HG03457 (cell line): Measurements from ENCODE around the gene CPSF4L.
A peak's percentile ranks its signal among the peaks of the same experiment; 100 is the strongest.

Experiments used
- ATAC-seq: cut with Tn5 transposase; IDR thresholded peaks from one replicate; pipeline ENCODE4 v1.9.1; 2021; ENCODE audit warnings: moderate number of reproducible peaks; ENCODE audit not compliant: unreplicated experiment

Gene CPSF4L

DNA sequence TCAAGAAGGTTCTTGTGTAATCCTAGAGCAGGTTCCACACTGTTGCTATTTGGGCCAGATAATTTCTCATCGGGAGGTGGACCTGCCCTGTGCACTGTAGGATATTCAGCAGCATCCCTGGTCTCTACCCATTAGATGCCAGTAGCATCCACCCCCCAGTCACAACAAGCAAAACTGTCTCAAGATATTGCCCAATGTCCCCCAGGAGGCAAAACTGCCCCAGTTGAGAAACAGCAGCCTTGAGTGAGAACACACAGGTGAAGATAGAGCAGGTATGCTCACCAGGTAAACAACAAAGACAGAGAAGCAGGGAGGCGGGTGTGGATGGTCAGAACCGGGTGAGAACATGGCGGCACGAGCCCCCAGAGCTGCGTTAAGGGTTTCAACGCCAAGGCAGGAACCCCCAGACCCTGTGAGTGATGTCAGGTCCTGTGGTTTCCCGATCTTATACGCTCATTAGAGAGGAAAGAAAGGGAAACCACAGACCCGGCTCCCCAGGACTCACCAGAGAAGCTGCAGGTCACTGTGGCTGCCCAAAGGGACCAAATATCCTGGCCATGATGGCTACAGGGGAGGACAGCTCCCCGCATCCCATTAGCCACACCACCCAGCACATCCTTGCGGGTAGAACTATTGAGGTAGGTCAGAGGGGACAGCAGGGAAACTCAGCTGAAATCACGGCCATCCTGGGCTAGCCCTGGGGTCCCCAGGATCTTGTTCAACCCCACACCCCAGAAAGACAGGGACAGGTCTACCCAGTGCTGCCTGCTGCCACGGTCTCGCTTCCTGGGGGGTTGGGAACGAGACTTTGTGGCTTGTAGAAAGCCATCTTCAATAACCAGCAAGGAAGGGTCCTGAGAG, 28.9 kb upstream of the CPSF4L start:
- peak; percentile 35 for ATAC-seq

- no peak for ATAC-seq
Measured at GRCh38 chr17:73289549-73290254, 28.0 kb upstream of the CPSF4L start.

DNA sequence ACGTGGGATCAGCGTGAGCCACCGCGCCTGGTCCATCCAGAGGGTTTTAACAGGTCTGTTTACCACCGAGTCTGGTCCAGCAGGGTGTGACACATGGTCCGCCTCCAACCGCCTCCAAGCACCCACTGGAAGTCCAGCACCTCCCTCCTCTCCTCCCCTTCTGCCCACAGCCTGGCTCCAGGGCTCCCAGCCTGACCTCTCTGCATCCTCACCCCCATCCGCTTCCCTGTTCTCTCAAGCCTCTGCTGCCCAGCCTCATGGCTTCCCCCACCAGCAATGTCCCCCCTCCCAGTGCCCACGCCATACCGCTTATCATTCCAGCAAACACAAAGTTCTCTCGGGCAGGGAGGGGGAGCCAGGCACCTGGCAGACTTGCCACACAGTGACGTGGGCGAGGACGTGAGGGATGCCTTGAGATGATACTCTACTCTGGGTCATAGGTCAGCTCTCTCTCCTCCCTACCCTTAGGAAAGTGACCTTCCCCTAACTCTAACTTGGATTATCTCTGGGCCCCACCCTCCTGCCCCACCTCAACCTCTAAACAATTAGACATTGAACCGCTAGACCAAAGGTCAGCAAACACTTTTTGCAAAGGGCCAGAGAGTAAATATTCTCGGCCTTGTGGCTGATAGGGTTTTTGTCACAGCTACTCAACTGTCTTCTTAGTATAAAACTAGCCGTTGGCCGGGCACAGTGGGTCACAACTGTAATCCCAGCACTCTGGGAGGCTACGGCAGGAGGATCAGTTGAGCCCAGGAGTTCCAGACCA, 27.0 kb upstream of the CPSF4L start:
- ATAC-seq: no peak

DNA sequence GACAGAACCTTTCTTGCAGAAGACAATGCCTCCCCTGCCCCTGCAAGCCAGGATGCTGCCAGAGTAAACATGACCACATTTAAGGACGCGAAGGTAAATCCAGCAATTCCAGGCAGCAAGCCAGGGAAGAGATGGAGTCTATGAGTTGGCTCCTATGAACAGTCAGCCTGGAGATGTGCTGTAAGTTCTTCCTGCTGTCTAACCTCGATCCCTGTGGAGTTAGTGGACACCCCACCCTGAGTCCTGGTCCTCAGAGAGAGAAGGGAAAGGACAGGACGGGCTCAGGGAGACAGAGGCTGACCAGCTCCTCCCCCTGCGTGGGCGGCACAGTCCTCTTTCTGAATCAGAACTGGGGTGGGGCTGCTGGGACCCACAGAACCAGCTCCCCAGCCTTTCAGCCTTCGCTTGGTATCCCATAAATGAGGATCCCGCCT, 25.2 kb upstream of the CPSF4L start:
- ATAC-seq: no peak

DNA sequence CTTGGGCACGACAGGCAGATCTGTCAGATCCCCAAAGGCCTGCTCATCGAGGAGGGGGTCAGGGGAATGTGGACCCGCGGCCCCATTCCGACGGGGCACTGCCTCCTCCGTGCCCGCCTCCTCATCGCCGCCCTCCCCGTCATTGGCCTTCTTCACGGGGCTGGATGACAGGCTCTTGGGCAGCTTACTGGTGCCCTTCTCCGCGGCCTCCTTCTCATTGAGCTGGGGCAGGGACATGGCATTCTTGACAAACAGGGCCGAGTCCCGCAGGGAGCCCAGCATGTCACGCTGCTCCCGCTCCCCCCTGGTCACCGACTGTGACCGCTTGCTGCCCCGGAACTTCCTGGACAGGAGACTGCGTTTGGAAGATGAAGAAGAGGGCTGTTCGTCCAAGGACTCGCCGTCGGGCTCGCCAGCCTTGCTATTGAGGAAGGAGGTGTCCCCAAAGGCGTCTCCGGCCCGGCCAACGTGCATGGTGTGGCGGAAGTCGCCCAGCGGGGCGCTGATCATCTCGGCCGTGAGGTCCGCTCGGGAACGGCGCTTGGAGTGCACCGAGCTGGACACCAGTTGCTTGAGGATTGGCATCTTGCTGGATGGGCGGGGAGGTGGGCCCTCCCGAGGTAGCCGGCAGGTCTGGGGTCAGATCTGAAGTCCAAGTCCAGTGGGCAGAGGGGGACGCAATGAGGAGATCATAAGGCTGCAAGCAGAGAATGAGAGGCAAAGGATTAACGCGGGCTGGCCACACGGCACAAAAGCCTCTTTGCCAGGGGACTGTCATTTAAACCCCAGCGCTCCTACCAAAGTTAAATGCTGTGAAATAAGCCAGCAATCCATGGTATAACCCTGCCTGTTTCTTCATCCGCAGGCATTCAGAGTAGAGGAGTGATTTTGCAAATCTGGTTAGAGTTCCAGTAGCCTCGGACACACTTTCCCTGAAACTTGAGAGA, 24.5 kb upstream of the CPSF4L start:
- no peak for ATAC-seq

DNA sequence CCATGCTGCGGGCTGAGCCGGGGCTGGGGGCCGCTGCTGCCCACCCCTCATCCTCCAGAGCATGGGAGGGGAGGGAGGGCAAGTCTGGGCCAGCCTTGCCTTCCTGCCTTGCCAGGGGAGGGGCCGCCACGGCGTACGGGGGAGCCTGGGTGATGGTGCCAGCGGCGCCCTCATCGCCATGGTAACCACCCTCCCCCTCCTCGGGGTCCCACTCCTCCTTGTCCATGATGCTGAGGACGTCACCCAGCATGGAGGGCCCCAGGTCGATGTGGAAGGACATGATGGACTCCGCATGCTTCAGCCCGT, 23.9 kb upstream of the CPSF4L start:
- no peak for ATAC-seq

GRCh38 chr17:73284906-73285602, 23.4 kb upstream of the CPSF4L start:
- no peak for ATAC-seq

DNA sequence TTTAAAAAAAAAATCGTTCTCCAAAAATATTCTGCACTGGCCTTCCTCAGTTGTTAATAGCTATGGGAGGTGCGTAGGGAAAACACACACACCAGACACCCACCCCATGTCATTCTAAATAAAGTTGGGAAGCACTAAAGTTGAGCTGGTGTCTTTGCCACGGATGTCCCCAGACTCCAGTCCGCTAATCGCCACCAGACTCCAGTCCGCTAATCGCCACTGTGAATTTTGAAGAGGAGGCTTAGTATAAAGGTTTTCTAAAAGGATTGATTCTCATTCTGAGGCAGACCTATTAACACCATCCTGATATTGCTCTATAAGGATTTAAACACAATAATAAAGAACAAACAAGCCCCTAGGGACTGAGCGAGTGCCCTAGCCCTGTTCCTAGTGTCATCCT, 22.7 kb upstream of the CPSF4L start:
- ATAC-seq: no peak

DNA sequence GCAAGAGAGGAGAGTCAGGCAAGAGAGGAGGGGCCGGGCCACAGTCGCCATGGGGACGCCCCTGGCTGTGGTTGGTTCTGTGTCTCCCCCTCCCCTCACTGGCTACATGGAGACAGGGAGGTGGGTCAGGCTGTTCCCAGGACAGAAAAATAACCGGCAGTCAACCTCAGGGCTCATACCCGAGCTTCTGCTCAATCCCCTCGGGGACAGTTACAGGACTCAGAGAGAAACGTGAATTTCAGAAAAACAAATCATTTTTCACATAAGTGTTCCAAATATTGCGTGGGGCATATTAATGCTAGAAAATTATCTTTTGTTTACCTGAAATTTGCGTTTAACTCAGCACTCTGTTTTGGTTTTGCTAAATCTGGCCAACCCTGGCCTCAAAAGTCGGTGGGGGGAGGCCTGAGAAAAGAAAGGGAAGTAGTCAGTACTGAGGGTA, 22.2 kb upstream of the CPSF4L start:
- no peak for ATAC-seq

DNA sequence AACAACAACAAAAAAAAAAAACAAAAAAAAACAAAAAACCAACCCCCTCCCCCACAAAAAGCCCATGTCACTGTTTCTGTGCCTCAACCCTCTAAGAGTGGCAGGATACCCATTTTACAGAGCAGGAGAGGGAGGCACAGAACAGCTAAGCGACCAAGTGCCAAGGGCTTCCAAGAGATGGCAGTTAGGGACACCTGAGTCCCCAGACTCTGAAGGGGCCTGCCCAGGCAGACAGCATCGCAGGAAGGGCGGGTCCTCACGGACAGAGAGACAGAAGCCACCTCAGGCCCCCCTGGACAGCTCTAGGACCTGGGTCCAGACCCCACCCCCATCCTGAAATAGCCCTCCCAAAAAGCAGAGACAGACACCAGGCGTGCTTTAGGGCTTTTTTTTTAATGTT, 21.6 kb upstream of the CPSF4L start:
- ATAC-seq: no peak

- no peak for ATAC-seq
Measured at GRCh38 chr17:73282629-73283028, 20.9 kb upstream of the CPSF4L start.

GRCh38 chr17:73281928-73282327, 20.2 kb upstream of the CPSF4L start:
- ATAC-seq: peak; percentile 88

DNA sequence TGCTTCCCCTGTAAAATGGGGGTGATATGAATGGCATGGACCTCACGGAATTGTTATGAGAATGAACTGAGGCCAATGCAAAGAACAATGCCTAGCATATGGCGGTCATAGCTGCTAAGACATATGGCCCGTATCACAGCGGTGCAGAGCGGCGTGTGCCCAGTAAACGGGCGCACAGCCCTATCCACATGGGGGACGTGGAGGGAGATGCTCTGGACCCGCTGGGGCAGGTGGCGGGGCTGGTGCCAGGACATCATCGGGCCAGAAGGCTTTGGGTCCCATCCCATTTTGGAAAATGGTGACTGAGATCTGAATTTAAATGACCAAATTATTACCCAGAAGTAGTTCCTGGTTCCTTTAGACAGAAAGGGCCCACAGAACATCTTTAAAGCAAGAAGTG, 18.5 kb upstream of the CPSF4L start:
- ATAC-seq: no peak

GRCh38 chr17:73279704-73280103, 18.0 kb upstream of the CPSF4L start:
- ATAC-seq: no peak

- no peak for ATAC-seq
Measured at GRCh38 chr17:73278465-73279453, 17.1 kb upstream of the CPSF4L start.

GRCh38 chr17:73278049-73278464, 16.4 kb upstream of the CPSF4L start:
- no peak for ATAC-seq

- ATAC-seq: no peak
Measured at GRCh38 chr17:73274490-73274889, 12.8 kb upstream of the CPSF4L start.

DNA sequence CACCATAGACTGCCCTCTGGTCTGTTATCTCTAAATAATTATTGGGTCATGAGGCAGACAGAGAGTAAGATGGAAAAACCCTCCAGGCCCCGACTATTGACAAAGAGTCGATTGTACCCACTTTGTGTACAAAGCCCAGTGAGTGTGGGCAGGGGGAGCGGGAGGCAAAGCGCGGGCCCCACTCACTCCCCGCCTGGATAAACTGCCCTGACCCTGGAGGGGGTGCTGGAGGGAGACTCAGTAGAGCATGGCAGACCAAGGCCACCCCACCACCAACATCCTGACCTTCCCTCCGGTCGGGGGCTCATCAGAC, 11.2 kb upstream of the CPSF4L start:
- no peak for ATAC-seq

GRCh38 chr17:73271072-73271471, 9.4 kb upstream of the CPSF4L start:
- ATAC-seq: peak; percentile 92
